NB4 (cell line): ENCODE measurements around the gene SLC49A4.
A peak's percentile ranks its signal among the peaks of the same experiment; 100 is the strongest.

ENCODE experiments used
- DNase-seq: peaks from one replicate; pipeline ENCODE4 v3.0.0; 2010; ENCODE audit warnings: low read depth
- H3K4me3 ChIP-seq: one replicate; pipeline ENCODE4 v1.5.1; 2011; ENCODE audit warnings: mild to moderate bottlenecking, low read depth, low read length, moderate library complexity
- MYC ChIP-seq: IDR thresholded peaks from 2 replicates; pipeline ENCODE4 v1.6.1; 2011; ENCODE audit warnings: low read depth, low read length
- POLR2A ChIP-seq: IDR thresholded peaks from 2 replicates; pipeline ENCODE4 v1.6.1; 2011; ENCODE audit warnings: mild to moderate bottlenecking; ENCODE audit not compliant: insufficient read length; ENCODE audit errors: extremely low read depth
- TF ChIP-seq, protein P1 (sequence below): IDR thresholded peaks from 2 replicates; pipeline ENCODE4 v1.6.1; 2011; ENCODE audit warnings: low read depth, low read length
- TF ChIP-seq, protein P2 (sequence below): IDR thresholded peaks from one replicate; pipeline ENCODE4 v1.5.1; 2012; ENCODE audit warnings: low read depth, low read length

SLC49A4 gene

DNA sequence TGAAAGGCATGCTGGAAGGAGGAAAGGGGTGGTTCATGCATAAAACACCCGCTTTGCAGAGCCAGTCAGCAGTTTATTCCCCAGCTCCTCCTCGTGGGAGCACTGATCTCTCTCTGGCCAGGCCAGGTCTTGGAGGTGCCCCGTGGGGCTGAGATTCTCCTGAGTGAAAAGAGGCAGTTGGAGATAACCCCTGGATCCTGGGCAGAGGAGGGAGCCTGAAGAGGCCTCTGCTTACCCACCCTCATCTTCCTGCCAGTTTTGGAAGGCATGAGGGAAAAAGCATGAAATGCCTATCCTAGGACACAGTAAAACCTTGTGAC lies 124.4 kb downstream of the SLC49A4 start:
- TF ChIP-seq, protein P1, sequence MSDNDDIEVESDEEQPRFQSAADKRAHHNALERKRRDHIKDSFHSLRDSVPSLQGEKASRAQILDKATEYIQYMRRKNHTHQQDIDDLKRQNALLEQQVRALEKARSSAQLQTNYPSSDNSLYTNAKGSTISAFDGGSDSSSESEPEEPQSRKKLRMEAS, result no peak
- TF ChIP-seq, protein P2, sequence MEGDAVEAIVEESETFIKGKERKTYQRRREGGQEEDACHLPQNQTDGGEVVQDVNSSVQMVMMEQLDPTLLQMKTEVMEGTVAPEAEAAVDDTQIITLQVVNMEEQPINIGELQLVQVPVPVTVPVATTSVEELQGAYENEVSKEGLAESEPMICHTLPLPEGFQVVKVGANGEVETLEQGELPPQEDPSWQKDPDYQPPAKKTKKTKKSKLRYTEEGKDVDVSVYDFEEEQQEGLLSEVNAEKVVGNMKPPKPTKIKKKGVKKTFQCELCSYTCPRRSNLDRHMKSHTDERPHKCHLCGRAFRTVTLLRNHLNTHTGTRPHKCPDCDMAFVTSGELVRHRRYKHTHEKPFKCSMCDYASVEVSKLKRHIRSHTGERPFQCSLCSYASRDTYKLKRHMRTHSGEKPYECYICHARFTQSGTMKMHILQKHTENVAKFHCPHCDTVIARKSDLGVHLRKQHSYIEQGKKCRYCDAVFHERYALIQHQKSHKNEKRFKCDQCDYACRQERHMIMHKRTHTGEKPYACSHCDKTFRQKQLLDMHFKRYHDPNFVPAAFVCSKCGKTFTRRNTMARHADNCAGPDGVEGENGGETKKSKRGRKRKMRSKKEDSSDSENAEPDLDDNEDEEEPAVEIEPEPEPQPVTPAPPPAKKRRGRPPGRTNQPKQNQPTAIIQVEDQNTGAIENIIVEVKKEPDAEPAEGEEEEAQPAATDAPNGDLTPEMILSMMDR, result no peak
- TF ChIP-seq POLR2A (no peak), MYC (no peak)
- no peak for DNase-seq
- no peak overlapping the region for H3K4me3 ChIP-seq

DNA sequence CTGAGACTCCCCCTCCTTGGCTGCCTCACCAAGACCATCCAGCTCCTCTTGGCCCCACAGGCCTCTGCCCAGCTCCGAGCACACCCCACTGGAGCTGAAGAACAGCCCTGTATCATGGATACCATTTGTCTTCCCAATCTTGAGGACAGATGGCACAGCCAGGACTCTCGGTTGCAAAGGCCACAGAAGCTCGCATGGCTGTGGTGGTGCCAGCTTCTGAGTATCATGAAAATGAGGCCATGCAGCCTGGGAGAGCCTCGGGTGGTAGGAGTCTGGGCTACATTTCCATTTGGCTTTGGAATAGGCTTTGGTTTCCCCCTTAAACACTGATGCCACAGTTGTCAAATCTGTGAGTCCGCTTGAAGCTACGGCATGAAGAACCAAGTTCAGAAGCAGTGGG lies 126.1 kb downstream of the SLC49A4 start:
- no peak for DNase-seq
- no peak overlapping the region for H3K4me3 ChIP-seq
- TF ChIP-seq, protein P2, result no peak
- no peak for TF ChIP-seq POLR2A
- TF ChIP-seq, protein P1, result no peak
- no peak for TF ChIP-seq MYC

DNA sequence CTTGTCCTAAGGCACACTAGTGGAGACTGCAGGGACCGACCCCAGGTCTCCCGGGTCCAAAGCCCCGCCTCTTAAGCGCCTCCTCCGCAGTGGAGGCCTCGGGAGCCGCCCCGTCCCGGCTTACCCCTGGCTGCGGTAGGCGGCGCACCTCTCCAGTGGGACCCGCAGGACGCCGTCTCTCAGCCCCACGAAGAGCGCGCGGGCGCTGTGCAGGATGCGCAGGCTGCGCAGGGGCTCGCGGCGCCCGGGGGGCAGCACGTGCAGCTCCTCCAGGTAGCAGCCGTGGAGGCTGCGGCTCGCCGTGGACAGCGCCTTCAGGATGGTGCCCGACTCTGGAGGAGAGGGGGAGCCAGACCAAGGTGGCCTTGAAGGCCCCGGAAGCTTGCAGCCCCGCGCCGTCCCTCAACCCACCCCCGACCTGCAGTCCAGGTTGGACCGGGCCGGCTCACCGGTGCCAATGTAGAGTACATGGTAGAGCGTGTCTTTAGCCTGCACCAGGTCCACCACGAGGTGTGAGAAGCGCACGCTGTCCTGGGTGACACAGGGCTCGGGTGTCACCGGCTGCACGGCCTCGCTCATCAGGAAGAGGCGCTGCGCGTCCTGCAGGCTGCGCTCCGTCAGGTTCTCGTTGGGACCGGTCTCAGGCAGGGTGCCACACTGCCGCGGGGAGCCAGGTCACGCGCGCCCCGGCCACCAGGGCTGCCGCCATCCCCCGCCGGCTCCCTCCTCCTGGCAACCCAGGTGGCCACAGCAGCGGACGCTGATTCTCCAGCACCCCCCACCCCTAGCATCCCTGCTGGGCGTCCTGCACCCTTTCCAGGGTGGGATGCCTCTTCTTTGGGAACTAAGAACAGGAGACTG lies 127.2 kb downstream of the SLC49A4 start:
- H3K4me3 ChIP-seq, result no peak overlapping the region
- peak; percentile 28 for DNase-seq
- no peak for TF ChIP-seq POLR2A
- TF ChIP-seq, protein P2, result no peak

DNA sequence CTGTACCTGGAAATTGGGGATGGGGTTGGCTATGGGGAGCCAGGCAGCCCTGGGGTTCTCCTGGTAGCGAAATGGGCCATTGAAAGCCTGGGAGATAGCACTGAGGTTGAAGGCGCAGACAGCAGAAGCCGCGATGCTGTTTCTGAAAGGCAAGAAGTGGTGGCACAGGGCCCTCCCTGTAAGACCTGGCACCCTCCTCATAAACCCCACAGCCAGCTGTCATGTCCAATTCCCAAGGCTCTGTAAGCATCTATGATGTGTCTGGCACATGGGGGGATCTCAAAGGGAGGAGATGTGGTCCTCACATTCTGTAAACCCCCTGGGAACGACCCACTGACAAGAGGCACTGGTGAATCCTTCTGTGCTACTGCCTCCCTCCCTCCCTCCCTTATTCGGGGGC lies 128.7 kb downstream of the SLC49A4 start:
- TF ChIP-seq, protein P1, result no peak
- TF ChIP-seq, protein P2, result no peak
- TF ChIP-seq MYC (no peak), POLR2A (no peak)
- DNase-seq, result no peak
- H3K4me3 ChIP-seq, result no peak overlapping the region

DNA sequence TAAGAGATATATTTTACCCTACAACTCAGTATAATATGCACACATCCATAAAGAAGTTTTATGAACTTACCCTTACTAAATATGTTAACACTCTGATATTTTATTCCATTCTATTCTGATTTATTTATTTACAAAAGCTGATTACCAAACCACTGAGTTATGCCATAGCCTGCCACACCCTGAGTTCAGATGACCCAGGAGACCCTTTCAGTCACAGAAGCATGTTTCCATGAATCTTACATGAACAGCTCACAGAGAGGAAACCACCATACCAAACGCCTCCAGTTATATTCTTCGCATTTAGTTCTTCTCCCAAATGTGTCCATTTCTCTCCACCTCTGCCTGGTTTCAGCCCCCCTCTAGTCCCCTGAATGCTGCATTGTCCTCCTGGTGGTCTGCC lies 129.2 kb downstream of the SLC49A4 start:
- no peak for TF ChIP-seq MYC
- TF ChIP-seq, protein P1, result no peak
- TF ChIP-seq POLR2A, result no peak
- TF ChIP-seq, protein P2, result no peak
- DNase-seq, result no peak
- H3K4me3 ChIP-seq, result no peak overlapping the region

DNA sequence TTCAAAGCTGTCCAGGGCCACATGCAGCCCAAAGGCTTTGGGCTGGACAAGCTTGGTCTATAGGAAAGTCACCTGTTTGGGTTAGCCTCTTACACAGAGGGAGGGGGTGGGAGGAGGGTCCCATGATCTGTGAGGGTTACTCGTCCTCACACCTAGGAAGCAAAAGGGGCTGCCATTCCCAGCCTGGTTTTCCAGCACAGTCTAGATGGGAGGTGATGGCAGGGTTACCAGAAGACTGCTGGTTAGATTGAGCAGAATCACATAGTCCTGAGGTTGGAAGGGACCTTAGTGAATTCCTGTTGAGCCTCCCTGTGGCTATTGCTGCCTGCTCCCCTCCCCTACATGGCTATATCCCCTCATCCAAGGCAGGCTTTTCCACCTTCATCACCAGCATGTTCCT lies 130.9 kb downstream of the SLC49A4 start:
- DNase-seq, result no peak
- H3K4me3 ChIP-seq, result no peak overlapping the region
- TF ChIP-seq, protein P2, result no peak
